ENCODE data around the gene GPSM1.

DNA sequence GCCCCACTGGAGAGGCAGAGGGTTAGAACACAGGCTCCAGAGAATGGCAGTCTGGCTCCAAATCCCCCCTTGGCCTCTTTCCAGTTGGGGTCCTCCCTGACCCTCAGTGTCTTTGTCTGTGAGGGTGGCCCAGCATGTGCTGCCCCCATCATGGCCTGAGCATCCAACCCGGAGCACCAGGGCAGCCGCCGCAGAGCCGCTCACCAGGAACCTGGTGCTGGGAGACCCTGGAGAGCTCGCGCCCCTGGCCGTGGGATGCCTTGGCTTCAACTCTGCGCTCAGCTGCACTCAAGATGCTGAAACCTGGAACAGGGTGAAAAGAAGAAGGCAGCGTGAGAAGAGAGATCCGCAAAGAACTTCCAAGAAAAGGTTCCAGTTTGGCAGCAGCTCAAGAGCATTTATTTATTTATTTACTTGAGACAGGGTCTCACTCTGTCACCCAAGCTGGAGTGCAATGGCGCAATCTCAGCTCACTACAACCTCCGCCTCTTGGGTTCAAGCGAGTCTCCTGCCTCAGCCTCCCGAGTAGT, 27.3 kb upstream of the GPSM1 start:
- TF ChIP-seq, protein P1, sequence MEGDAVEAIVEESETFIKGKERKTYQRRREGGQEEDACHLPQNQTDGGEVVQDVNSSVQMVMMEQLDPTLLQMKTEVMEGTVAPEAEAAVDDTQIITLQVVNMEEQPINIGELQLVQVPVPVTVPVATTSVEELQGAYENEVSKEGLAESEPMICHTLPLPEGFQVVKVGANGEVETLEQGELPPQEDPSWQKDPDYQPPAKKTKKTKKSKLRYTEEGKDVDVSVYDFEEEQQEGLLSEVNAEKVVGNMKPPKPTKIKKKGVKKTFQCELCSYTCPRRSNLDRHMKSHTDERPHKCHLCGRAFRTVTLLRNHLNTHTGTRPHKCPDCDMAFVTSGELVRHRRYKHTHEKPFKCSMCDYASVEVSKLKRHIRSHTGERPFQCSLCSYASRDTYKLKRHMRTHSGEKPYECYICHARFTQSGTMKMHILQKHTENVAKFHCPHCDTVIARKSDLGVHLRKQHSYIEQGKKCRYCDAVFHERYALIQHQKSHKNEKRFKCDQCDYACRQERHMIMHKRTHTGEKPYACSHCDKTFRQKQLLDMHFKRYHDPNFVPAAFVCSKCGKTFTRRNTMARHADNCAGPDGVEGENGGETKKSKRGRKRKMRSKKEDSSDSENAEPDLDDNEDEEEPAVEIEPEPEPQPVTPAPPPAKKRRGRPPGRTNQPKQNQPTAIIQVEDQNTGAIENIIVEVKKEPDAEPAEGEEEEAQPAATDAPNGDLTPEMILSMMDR (IDR thresholded peaks at IDR 0.05): no peak
- TF ChIP-seq ZFX (IDR thresholded peaks at IDR 0.05; ENCODE audit: borderline replicate concordance): no peak

All from 22Rv1 (cell line).